Tibial nerve (tissue), 4 donors: ENCODE measurements around the gene IKZF4. TPM values are rescaled to one million over a fixed set of nuclear protein-coding genes. Genes with fewer than 3 reads are reported as not detected.
"Not testable (repeated sequence)": the region's sequence is repeated elsewhere in the genome, so short reads cannot be mapped to it uniquely, and the experiment has no call there.

Experiments
- DNase-seq, 2 donors: peaks; one replicate each; pipeline ENCODE4 v3.0.0-alpha.2; 2019; ENCODE audit warnings: low spot score in 2 of 2
- H3K27ac ChIP-seq, 4 donors: fragments of 200-600 bp; sonication (generic) in 3 of 4; one replicate each; pipeline ENCODE4 v1.5.1; 2017 to 2019; ENCODE audit warnings: mild to moderate bottlenecking in 1 of 4
- H3K27me3 ChIP-seq, 2 donors: fragments of 200-600 bp; sonication (generic) in 1 of 2; one replicate each; pipeline versions ENCODE4 v1.5.1 to v1.6.0; 2017 to 2019
- H3K36me3 ChIP-seq, 3 donors: fragments of 200-600 bp; sonication (generic); one replicate each; pipeline ENCODE4 v1.5.1; 2018 to 2019
- H3K4me1 ChIP-seq, 4 donors: fragments of 200-600 bp; sonication (generic) in 3 of 4; one replicate each; pipeline ENCODE4 v1.5.1; 2017 to 2019
- H3K4me3 ChIP-seq, 4 donors: fragments of 200-600 bp; sonication (generic) in 3 of 4; one replicate each; pipeline ENCODE4 v1.5.1; 2017 to 2019; ENCODE audit warnings: mild to moderate bottlenecking in 1 of 4, moderate library complexity in 1 of 4
- H3K9me3 ChIP-seq, 4 donors: fragments of 200-600 bp; sonication (generic) in 3 of 4; one replicate each; pipeline ENCODE4 v1.5.1; 2017 to 2019
- EP300 ChIP-seq, 2 donors: sonication (generic); formaldehyde crosslinking; IDR thresholded peaks; one replicate each; pipeline ENCODE4 v1.6.1; 2017; ENCODE audit warnings: antibody characterized with exemption in 2 of 2, mild to moderate bottlenecking in 1 of 2
- POLR2A ChIP-seq, 2 donors: fragments of 450-650 bp; IDR thresholded peaks; one replicate each; pipeline ENCODE4 v1.6.1; 2017; ENCODE audit warnings: antibody characterized with exemption in 2 of 2, mild to moderate bottlenecking in 2 of 2, moderate library complexity in 2 of 2
- WGBS, 2 donors: methylation state at CpG; one replicate each; pipeline ENCODE4 v1.1.5; 2018; 5-methylcytosine and 5-hydroxymethylcytosine counted together
- total RNA-seq, 4 donors: library from RNA; depleted of rRNA; stranded (reverse); fragments of >200 nt; gene quantifications; one replicate each; pipeline ENCODE4 v1.1.0, GENCODE V29; 2016
- TF ChIP-seq, protein P1 (sequence below), 5 experiments: fragments of 200-600 bp in 3 of 5; fragments of 450-650 bp in 2 of 5; sonication (generic) in 3 of 5; IDR thresholded peaks; one replicate each; pipeline ENCODE4 v1.5.1; 2016 to 2019; ENCODE audit warnings: antibody characterized with exemption in 5 of 5, mild to moderate bottlenecking in 3 of 5, moderate library complexity in 2 of 5

IKZF4 gene
- total RNA-seq, 4 donors from 2014 or later, result 3.8 to 9.6 (median 6.4) TPM

DNA sequence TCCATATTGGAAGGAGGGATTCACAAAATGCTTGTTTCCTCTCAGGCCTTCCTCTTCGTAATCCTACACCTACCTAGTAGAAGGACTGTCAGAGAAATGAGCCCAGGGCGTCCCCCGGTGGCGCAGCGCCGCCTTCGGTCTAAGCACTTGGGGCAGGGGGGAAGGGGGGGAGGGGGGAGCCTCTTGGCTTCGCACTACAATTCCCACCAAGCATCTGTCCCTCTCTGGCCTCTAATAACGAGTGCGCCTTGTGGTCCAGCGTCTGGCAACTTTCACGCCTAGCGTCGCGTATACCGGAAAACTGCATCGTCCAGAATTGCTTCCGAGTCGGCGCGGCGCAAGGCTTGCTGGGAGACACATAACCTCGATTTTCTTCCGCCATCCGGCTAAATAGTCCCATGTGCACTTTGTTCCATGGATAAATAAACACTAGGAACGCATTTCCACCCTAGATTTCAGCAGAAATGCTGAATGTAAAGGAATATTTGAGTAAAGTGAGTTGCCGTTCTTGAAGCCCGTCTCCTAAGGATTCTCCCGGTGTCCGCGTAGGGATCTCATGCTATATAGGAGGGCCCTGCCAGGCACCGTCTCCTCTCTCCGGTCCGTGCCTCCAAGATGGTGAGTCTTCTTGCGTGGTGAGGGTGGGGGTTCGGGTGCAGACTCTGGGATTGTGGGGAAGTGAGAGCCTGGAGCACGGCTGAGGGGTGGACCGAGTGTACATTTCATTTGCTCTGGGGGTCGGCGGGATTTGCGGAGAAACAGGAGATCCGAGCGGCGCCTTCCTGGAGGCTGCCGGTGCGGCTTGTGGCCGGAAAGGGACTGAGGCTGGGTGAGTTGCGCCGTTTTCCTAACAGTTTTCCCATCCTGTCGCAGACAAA lies 20.9 kb downstream of the IKZF4 start, which contains the start of gene RPS26:
Gene RPS26 (plus strand): TSS at position 367 of the 878 bp plus-strand sequence. CDS start 249 bp downstream, at position 616.
- peak; percentile 76 to 98 for TF ChIP-seq EP300 (IDR thresholded peaks at IDR 0.05)
- TF ChIP-seq, protein P1, sequence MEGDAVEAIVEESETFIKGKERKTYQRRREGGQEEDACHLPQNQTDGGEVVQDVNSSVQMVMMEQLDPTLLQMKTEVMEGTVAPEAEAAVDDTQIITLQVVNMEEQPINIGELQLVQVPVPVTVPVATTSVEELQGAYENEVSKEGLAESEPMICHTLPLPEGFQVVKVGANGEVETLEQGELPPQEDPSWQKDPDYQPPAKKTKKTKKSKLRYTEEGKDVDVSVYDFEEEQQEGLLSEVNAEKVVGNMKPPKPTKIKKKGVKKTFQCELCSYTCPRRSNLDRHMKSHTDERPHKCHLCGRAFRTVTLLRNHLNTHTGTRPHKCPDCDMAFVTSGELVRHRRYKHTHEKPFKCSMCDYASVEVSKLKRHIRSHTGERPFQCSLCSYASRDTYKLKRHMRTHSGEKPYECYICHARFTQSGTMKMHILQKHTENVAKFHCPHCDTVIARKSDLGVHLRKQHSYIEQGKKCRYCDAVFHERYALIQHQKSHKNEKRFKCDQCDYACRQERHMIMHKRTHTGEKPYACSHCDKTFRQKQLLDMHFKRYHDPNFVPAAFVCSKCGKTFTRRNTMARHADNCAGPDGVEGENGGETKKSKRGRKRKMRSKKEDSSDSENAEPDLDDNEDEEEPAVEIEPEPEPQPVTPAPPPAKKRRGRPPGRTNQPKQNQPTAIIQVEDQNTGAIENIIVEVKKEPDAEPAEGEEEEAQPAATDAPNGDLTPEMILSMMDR (IDR thresholded peaks at IDR 0.05), result peak; percentile 20 to 59 (median 42)
- TF ChIP-seq POLR2A (IDR thresholded peaks at IDR 0.05), result peak; percentile 67 to 78
- DNase-seq, result peak; percentile 90 to 94
- H3K4me3 ChIP-seq, result peak within 1 kb of the TSS; percentile 64 to 89 (median 79)
- H3K9me3 ChIP-seq, result no peaks in the 10 kb centered on the region
- H3K36me3 ChIP-seq, result peaks cover 0 to 46% (median 6%) of the 10 kb centered on the region in 3 donors
- H3K27ac ChIP-seq, result peak within 1 kb of the TSS; percentile 85 to 97 (median 92)
- H3K4me1 ChIP-seq, result peaks cover 0 to 24% (median 16%) of the 10 kb centered on the region in 4 donors
- no peaks in the 10 kb centered on the region for H3K27me3 ChIP-seq
- WGBS, 2 donors, result 0 to 1% methylated on average over 46 to 50 of the region's 50 CpGs

DNA sequence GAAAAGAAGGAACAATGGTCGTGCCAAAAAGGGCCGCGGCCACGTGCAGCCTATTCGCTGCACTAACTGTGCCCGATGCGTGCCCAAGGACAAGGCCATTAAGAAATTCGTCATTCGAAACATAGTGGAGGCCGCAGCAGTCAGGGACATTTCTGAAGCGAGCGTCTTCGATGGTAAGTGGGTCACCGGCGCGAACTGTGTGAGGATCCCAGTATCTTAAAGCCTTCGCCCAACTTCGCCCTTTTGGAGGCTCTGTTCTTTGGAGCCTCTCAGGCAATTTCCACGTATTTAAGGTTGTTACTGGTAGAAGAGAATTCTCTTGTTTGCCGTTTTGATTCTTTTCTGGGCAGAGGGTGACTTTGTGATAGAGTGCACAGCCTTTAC lies 21.6 kb downstream of the IKZF4 start:
- WGBS, 2 donors, result 1 to 2% methylated on average over 15 to 20 of the region's 20 CpGs
- Histone ChIP-seq H3K4me1 (peaks cover 0 to 26% (median 16%) of the 10 kb centered on the region in 4 donors), H3K27ac (peak overlapping the region; percentile 85 to 97 (median 92)), H3K36me3 (peaks cover 0 to 39% (median 6%) of the 10 kb centered on the region in 3 donors), H3K4me3 (peak overlapping the region; percentile 64 to 89 (median 79))
- not testable (repeated sequence) for DNase-seq, H3K9me3 ChIP-seq, H3K27me3 ChIP-seq

DNA sequence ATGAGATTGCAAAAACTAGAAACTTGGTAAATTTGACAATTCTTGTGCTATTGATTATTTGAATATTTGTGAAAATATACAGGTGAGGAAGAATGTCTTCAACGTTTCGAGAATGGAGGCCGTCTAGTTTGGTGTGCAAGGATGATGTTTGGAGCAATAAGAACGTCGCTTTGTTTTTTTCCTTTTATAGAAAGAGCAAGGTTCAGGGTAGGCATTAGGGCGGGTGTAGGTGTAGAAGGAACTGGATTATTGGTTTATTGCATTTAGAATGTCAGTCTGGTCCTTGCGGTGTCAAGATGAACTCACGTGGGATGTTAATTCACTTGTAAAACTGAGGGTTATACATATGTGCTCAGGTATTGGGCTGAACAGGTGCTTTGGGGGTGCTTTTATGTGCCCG lies 22.0 kb downstream of the IKZF4 start:
- Histone ChIP-seq H3K36me3 (peaks cover 0 to 36% (median 6%) of the 10 kb centered on the region in 3 donors), H3K4me3 (peak overlapping the region; percentile 64 to 89 (median 79)), H3K9me3 (no peaks in the 10 kb centered on the region), H3K4me1 (peaks cover 0 to 26% (median 16%) of the 10 kb centered on the region in 4 donors), H3K27ac (peak overlapping the region in 3 of 4 donors; percentile 88 to 97 (median 96)), H3K27me3 (no peaks in the 10 kb centered on the region)
- DNase-seq, result no peak
- WGBS, 2 donors, result 37 to 39% methylated on average over 9 of the region's 9 CpGs
- TF ChIP-seq EP300 (IDR thresholded peaks at IDR 0.05) (no peak), POLR2A (IDR thresholded peaks at IDR 0.05) (no peak)
- TF ChIP-seq, protein P1 (IDR thresholded peaks at IDR 0.05), result no peak

DNA sequence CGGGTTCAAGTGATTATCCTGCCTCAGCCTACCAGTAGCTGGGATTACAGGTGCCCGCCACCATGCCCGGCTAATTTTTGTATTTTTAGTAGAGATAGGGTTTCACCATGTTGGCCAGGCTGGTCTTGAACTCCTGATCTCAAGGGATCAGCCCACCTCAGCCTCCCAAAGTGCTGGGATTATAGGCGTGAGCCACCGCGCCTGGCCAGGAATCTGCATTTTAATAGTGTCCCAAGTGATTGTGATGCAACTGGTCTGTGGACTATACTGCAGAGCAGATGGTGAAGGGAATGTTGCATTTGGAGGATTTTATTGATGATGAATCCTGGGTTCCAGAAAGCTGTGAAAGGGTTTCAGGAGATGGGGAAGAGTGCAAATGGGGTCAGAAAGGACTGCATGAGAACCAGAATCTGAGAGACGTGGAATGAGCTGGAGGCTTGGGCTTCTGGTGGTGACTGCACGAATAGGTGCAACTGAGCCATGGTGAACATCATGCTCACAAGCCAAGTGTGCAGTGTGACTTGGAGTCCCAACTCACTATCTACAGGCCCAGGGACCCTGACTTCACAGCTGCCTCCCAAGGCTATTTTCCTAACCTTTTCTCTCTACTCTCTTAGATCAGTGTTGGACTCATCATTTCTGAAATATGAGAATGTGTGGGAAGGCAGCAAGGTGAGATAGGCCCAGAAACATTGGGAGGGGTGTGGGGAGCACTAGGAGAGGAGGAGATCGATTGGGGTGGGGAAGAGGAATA lies 25.4 kb downstream of the IKZF4 start:
- H3K9me3 ChIP-seq, result no peaks in the 10 kb centered on the region
- peak overlapping the region in 2 of 4 donors; percentile 2 to 41 for H3K27ac ChIP-seq
- H3K4me1 ChIP-seq, result peaks cover 0 to 18% (median 13%) of the 10 kb centered on the region in 4 donors
- H3K36me3 ChIP-seq, result peaks cover 0 to 29% (median 6%) of the 10 kb centered on the region in 3 donors
- no peak overlapping the region for H3K4me3 ChIP-seq
- H3K27me3 ChIP-seq, result no peaks in the 10 kb centered on the region
- 73 to 78% methylated on average over 9 of the region's 9 CpGs for WGBS, 2 donors
- DNase-seq, result no peak
- TF ChIP-seq EP300 (IDR thresholded peaks at IDR 0.05) (no peak), POLR2A (IDR thresholded peaks at IDR 0.05) (no peak)
- TF ChIP-seq, protein P1 (IDR thresholded peaks at IDR 0.05), result no peak

DNA sequence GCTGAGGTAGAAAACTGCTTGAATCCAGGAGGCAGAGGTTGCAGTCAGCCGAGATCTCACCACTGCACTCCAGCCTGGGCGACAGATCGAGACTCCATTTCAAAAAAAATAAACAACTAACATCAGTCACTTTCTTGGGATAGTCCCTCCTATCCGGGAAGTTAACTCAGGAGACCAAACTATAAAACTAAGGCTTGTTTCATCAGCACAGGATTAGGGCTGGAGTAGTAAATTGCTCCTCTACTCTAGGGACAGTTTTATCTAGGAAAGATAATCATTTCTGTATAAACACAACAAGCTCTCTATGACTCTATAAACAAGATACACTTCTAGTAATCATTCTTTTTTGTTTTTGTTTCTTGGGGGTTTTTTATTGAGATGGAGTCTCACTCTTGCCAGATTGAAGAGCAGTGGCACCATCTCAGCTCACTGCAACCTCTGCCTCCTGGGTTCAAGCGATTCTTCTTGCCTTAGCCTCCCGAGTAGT lies 32.6 kb downstream of the IKZF4 start:
- no peak overlapping the region for H3K27ac ChIP-seq
- no peak for DNase-seq

DNA sequence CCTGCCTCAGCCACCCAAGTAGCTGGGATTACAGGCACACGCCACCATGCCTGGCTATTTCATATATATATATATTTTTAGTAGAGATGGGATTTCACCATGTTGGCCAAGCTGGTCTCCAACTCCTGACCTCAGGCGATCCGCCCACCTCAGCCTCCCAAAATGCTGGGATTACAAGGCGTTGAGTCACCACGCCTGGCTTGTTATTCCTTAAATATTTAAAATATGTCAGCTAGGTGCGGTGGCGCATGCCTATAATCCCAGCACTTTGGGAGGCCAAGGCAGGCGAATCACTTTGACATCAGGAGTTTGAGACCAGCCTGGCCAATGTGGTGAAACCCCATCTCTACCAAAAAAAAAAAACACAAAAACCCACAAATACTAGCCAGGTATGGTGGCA lies 39.1 kb downstream of the IKZF4 start:
- DNase-seq, H3K9me3 ChIP-seq, H3K27ac ChIP-seq, H3K36me3 ChIP-seq, H3K4me1 ChIP-seq, H3K4me3 ChIP-seq, H3K27me3 ChIP-seq: not testable (repeated sequence)
- 88 to 96% methylated on average over 8 of the region's 8 CpGs for WGBS, 2 donors

More for the DNA sequence above, 32.6 kb downstream of the IKZF4 start:
- H3K36me3 ChIP-seq, result no peaks in the 10 kb centered on the region
- H3K4me1 ChIP-seq, result no peaks in the 10 kb centered on the region
- H3K9me3 ChIP-seq, result no peaks in the 10 kb centered on the region
- no peaks in the 10 kb centered on the region for H3K27me3 ChIP-seq
- no peak overlapping the region for H3K4me3 ChIP-seq
- TF ChIP-seq, protein P1 (IDR thresholded peaks at IDR 0.05), result no peak
- TF ChIP-seq POLR2A (IDR thresholded peaks at IDR 0.05), result no peak
- no peak for TF ChIP-seq EP300 (IDR thresholded peaks at IDR 0.05)
- 66 to 76% methylated on average over 6 of the region's 6 CpGs for WGBS, 2 donors
